Measurements from ENCODE around the gene TEKT4.

DNA sequence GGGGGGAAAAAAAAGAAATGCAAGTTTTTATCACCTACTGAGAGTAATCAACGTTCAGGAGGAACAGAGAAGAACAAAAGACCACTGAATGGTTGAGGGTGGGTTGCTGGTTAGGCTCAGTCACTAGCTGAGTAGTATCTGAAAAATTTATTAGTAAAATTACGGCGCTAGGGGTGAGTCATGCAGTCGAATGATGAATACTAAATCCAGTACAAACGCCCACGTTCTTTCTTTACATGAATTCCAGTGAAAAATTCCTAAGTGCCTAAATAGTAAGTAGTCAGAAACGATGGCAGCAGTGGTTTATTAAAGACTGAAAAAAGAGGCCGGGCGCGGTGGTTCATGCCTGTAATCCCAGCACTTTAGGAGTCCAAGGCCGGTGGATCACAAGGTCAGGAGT is 52.0 kb downstream of the TEKT4 start:
- TF ChIP-seq, protein P1, sequence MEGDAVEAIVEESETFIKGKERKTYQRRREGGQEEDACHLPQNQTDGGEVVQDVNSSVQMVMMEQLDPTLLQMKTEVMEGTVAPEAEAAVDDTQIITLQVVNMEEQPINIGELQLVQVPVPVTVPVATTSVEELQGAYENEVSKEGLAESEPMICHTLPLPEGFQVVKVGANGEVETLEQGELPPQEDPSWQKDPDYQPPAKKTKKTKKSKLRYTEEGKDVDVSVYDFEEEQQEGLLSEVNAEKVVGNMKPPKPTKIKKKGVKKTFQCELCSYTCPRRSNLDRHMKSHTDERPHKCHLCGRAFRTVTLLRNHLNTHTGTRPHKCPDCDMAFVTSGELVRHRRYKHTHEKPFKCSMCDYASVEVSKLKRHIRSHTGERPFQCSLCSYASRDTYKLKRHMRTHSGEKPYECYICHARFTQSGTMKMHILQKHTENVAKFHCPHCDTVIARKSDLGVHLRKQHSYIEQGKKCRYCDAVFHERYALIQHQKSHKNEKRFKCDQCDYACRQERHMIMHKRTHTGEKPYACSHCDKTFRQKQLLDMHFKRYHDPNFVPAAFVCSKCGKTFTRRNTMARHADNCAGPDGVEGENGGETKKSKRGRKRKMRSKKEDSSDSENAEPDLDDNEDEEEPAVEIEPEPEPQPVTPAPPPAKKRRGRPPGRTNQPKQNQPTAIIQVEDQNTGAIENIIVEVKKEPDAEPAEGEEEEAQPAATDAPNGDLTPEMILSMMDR (optimal IDR thresholded peaks at IDR 0.05 in 1 of 3, IDR thresholded peaks at IDR 0.05 in 1 of 3, conservative IDR thresholded peaks at IDR 0.05 in 1 of 3; ENCODE audit: extremely low read depth in 1 of 3, insufficient read depth in 2 of 3, low read length in 3 of 3), result no peak
- no peak for TF ChIP-seq EZH2 (IDR thresholded peaks at IDR 0.05; ENCODE audit: low read length)
